H1 (cell line): ENCODE data around the gene ZNF273. TPM values are rescaled to one million over a fixed set of nuclear protein-coding genes. Genes with fewer than 3 reads are reported as not detected.

ENCODE experiments used
- CHD7 ChIP-seq: fragments of 300-600 bp; sonication (generic); IDR thresholded peaks from 2 replicates; pipeline ENCODE4 v1.7.1; 2012; ENCODE audit warnings: low read length, moderate library complexity, mild to moderate bottlenecking, inconsistent platforms; ENCODE audit not compliant: insufficient replicate concordance
- JUN ChIP-seq: IDR thresholded peaks from 2 replicates; pipeline ENCODE4 v1.6.1; 2011; ENCODE audit warnings: low read depth, mild to moderate bottlenecking, improper control_type of control experiment, low read length
- TAF7 ChIP-seq: optimal IDR thresholded peaks from 2 replicates; pipeline ENCODE3; 2011; ENCODE audit warnings: low read depth, mild to moderate bottlenecking, inconsistent platforms, low read length, moderate library complexity, borderline replicate concordance
- polyA plus RNA-seq, 7 experiments: library from polyadenylated mRNA; depleted of rRNA in 3 of 7; stranded (reverse) in 5 of 7; unstranded in 2 of 7; fragments of >200 nt in 5 of 7; fragments of 200-250 nt in 2 of 7; gene quantifications; 1 replicate in 5 of 7; 2 replicates in 1 of 7; 4 replicates in 1 of 7; pipeline versions ENCODE4 v1.2.1 to v1.2.3, GENCODE V29; 2011 to 2013; ENCODE audit warnings: missing spikeins in 2 of 7, mixed read lengths in 2 of 7
- total RNA-seq: library from RNA; stranded (reverse); fragmentation: NEBNext Ultra II Directional; extraction: Animal tissue kit (Norgen Biotek cat#: 25700); gene quantifications from 2 replicates; pipeline ENCODE4 v1.2.1, GENCODE V29; 2021

The ZNF273 gene
- total and polyA plus RNA-seq, 2 of the 8 experiments (the other 6 are each of a cell fraction or from before 2014, with no cell fraction given), result 6.2 to 23.2 TPM

- TF ChIP-seq CHD7 (no peak), JUN (no peak), TAF7 (peak; percentile 83)
- TF ChIP-seq, all 59 proteins: peak for 14
Measured at GRCh38 chr7:64902806-64903721, at the start of gene ZNF273 (continued).
